Mesendoderm (in vitro differentiated cells): ENCODE data around the gene AGAP6.
"Not testable (repeated sequence)": the region's sequence is repeated elsewhere in the genome, so short reads cannot be mapped to it uniquely, and the experiment has no call there.

Experiments
- DNase-seq: peaks from one replicate; pipeline ENCODE4 v3.0.0; 2013
- H2AK5ac ChIP-seq: 2 replicates; pipeline ENCODE4 v1.6.1; 2013; ENCODE audit warnings: low read length, inconsistent platforms
- H2BK120ac ChIP-seq: 2 replicates; pipeline ENCODE4 v1.6.1; 2013; ENCODE audit warnings: low read depth, mild to moderate bottlenecking, low read length, moderate library complexity, mixed read lengths
- H2BK15ac ChIP-seq: replicated peaks from 2 replicates; pipeline ENCODE4 v1.6.1; 2013; ENCODE audit warnings: low read depth, mild to moderate bottlenecking, moderate library complexity
- H2BK5ac ChIP-seq: 2 replicates; pipeline ENCODE4 v1.6.1; 2013; ENCODE audit warnings: low read length, inconsistent platforms
- H3K18ac ChIP-seq: 2 replicates; pipeline ENCODE4 v1.6.1; 2013; ENCODE audit warnings: mild to moderate bottlenecking, low read length, mixed read lengths
- H3K23ac ChIP-seq: one replicate; pipeline ENCODE4 v1.6.1; 2013; ENCODE audit warnings: low read length
- H3K27ac ChIP-seq: 2 replicates; pipeline ENCODE4 v1.5.1; 2013; ENCODE audit warnings: low read depth, mild to moderate bottlenecking, inconsistent platforms, low read length, moderate library complexity
- H3K27me3 ChIP-seq: 2 replicates; pipeline ENCODE4 v1.6.1; 2013; ENCODE audit warnings: low read length, control low read depth, mild to moderate bottlenecking, inconsistent platforms; ENCODE audit not compliant: insufficient read depth, poor library complexity
- H3K36me3 ChIP-seq: 2 replicates; pipeline ENCODE4 v1.6.1; 2013; ENCODE audit warnings: low read length, inconsistent platforms; ENCODE audit not compliant: control insufficient read depth, insufficient read depth
- H3K4ac ChIP-seq: one replicate; pipeline ENCODE4 v1.6.1; 2013; ENCODE audit warnings: low read depth, mild to moderate bottlenecking, low read length, moderate library complexity
- H3K4me1 ChIP-seq: 2 replicates; pipeline ENCODE4 v1.6.1; 2013; ENCODE audit warnings: low read depth, low read length, inconsistent platforms; ENCODE audit not compliant: control insufficient read depth
- H3K4me2 ChIP-seq: 2 replicates; pipeline ENCODE4 v1.6.1; 2013; ENCODE audit warnings: low read length
- H3K4me3 ChIP-seq: 2 replicates; pipeline ENCODE4 v1.5.1; 2013; ENCODE audit warnings: mild to moderate bottlenecking, low read length
- H3K56ac ChIP-seq: one replicate; pipeline ENCODE4 v1.6.1; 2013; ENCODE audit warnings: low read length
- H3K79me1 ChIP-seq: 2 replicates; pipeline ENCODE4 v1.6.1; 2013; ENCODE audit warnings: low read length, inconsistent platforms
- H3K79me2 ChIP-seq: 2 replicates; pipeline ENCODE4 v1.6.1; 2013; ENCODE audit warnings: mild to moderate bottlenecking, low read length; ENCODE audit not compliant: control insufficient read depth, insufficient read depth
- H3K9ac ChIP-seq: 2 replicates; pipeline ENCODE4 v1.6.1; 2013; ENCODE audit warnings: low read length, inconsistent platforms
- H4K5ac ChIP-seq: one replicate; pipeline ENCODE4 v1.6.1; 2013; ENCODE audit warnings: low read length
- H4K8ac ChIP-seq: one replicate; pipeline ENCODE4 v1.6.1; 2013; ENCODE audit warnings: low read depth, mild to moderate bottlenecking, control low read depth, low read length, moderate library complexity
- WGBS: extraction: QIAGEN DNeasy Blood & Tissue Kit; methylation state at CpG from one replicate; pipeline ENCODE4 v1.1.7; 2013; ENCODE audit warnings: low lambda C conversion rate, missing lambda C conversion rate; ENCODE audit not compliant: insufficient coverage; ENCODE audit errors: extremely low coverage; 5-methylcytosine and 5-hydroxymethylcytosine counted together

The AGAP6 gene

DNA sequence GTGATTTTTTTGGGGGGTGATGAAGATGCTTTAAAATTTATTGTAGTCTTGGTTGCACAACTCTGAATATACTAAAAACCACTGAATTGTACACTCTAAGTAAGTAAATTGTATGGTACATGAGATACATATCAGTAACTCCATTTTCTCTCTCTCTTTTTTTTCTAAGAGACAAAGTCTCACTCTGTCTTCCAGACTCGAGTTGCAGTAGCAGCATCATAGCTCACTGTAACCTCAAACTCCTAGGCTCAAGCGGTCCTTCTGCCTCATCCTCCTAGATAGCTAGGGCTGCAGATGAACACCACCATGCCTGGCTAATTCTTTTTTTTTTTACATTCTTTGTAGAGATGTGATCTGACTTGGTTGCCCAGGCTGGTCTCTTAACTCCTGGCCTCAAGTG is 39.5 kb upstream of the AGAP6 start:
- not testable (repeated sequence) for H2BK15ac ChIP-seq, H2AK5ac ChIP-seq, H3K4me3 ChIP-seq, H3K18ac ChIP-seq, H3K23ac ChIP-seq, H3K4me1 ChIP-seq, H3K36me3 ChIP-seq, H2BK5ac ChIP-seq, H3K27ac ChIP-seq, H3K79me1 ChIP-seq, H3K9ac ChIP-seq, H4K5ac ChIP-seq, H2BK120ac ChIP-seq, H3K4ac ChIP-seq, H3K27me3 ChIP-seq, H3K4me2 ChIP-seq, H3K56ac ChIP-seq, DNase-seq, H3K79me2 ChIP-seq, H4K8ac ChIP-seq
- WGBS, result no CpG with 5 or more reads among the region's 2 CpGs

DNA sequence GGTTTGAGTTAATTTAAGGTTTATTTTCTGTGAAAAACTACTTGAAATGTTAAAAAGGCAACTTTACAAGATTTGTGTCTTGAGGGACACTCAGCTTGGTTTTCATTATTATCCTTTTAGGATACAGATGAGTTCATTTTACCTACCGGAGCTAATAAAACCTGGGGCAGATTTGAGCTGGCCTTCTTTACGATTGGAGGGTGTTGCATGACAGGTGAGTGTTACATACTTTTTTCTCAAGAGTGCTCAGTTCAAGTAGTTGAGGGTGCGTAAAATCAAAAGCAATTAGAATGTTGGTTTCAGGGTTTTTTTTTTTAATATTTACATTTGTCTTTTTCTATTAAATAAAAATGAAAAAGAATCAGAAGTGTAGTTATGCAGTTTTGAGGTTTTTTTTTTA is 36.2 kb upstream of the AGAP6 start:
- H2BK15ac ChIP-seq, H3K79me2 ChIP-seq, H3K56ac ChIP-seq, H3K9ac ChIP-seq, H4K8ac ChIP-seq, H3K4me1 ChIP-seq, H2BK120ac ChIP-seq, H3K23ac ChIP-seq, H3K27ac ChIP-seq, H3K18ac ChIP-seq, H4K5ac ChIP-seq, H3K4me3 ChIP-seq, H2AK5ac ChIP-seq, H3K4ac ChIP-seq, H3K27me3 ChIP-seq, H2BK5ac ChIP-seq, H3K79me1 ChIP-seq, DNase-seq, H3K36me3 ChIP-seq, H3K4me2 ChIP-seq: not testable (repeated sequence)
- no CpG with 5 or more reads among the region's 3 CpGs for WGBS

- not testable (repeated sequence) for H2BK120ac ChIP-seq, H3K4ac ChIP-seq, H3K27ac ChIP-seq, H3K36me3 ChIP-seq, H3K4me2 ChIP-seq, H3K56ac ChIP-seq, H4K8ac ChIP-seq, H3K4me3 ChIP-seq, H3K27me3 ChIP-seq, H2BK15ac ChIP-seq, H3K23ac ChIP-seq, H3K4me1 ChIP-seq, H2AK5ac ChIP-seq, H3K79me1 ChIP-seq, H3K9ac ChIP-seq, H3K79me2 ChIP-seq, H2BK5ac ChIP-seq, DNase-seq, H4K5ac ChIP-seq, H3K18ac ChIP-seq
- no CpG with 5 or more reads among the region's 3 CpGs for WGBS
Observed at GRCh38 chr10:49953122-49953521, 35.1 kb upstream of the AGAP6 start.

GRCh38 chr10:49970331-49970857 is 17.8 kb upstream of the AGAP6 start:
- not testable (repeated sequence) for H3K27ac ChIP-seq, H3K4me1 ChIP-seq

GRCh38 chr10:49971466-49971865 is 16.7 kb upstream of the AGAP6 start:
- H3K23ac ChIP-seq, DNase-seq, H3K4me3 ChIP-seq, H4K8ac ChIP-seq, H3K4ac ChIP-seq, H2BK120ac ChIP-seq, H3K4me2 ChIP-seq, H3K27me3 ChIP-seq, H2BK15ac ChIP-seq, H3K36me3 ChIP-seq, H3K79me1 ChIP-seq, H2AK5ac ChIP-seq, H3K56ac ChIP-seq, H3K27ac ChIP-seq, H3K9ac ChIP-seq, H4K5ac ChIP-seq, H3K4me1 ChIP-seq, H3K79me2 ChIP-seq, H3K18ac ChIP-seq, H2BK5ac ChIP-seq: not testable (repeated sequence)
- WGBS, result no CpG with 5 or more reads among the region's 2 CpGs

More at GRCh38 chr10:49970331-49970857, 17.8 kb upstream of the AGAP6 start:
- H3K56ac ChIP-seq, H3K4me2 ChIP-seq, H2BK120ac ChIP-seq, H3K36me3 ChIP-seq, H3K27me3 ChIP-seq, H3K9ac ChIP-seq, H3K18ac ChIP-seq, H3K4me3 ChIP-seq, H3K79me1 ChIP-seq, H3K23ac ChIP-seq, H4K5ac ChIP-seq, H2BK5ac ChIP-seq, H3K79me2 ChIP-seq, H2BK15ac ChIP-seq, H3K4ac ChIP-seq, H4K8ac ChIP-seq, H2AK5ac ChIP-seq, DNase-seq: not testable (repeated sequence)
- no CpG with 5 or more reads among the region's 37 CpGs for WGBS

DNA sequence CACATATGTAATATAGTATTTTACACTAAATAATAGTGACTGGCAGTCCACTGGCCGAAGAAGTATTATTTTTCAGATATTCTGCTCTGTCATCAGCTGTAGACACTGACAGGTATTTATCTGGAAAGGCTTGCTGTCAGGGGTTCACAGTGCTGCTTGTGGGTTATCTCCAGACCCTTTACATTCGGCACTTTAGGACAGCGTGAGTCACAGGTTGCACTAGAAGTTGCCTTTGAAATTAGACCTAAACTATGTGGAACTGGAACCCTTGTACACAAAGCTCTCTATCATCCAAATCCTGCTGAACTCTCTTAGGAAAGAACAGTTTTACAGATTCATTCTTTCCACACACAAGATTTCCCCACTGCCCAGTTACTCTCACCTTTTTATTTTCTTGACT is 16.1 kb upstream of the AGAP6 start:
- H3K4me3 ChIP-seq, H3K79me1 ChIP-seq, H3K9ac ChIP-seq, H3K27ac ChIP-seq, H3K18ac ChIP-seq, H2BK120ac ChIP-seq, H2BK15ac ChIP-seq, H2BK5ac ChIP-seq, H3K23ac ChIP-seq, H3K56ac ChIP-seq, H3K4me2 ChIP-seq, H3K27me3 ChIP-seq, H3K79me2 ChIP-seq, H2AK5ac ChIP-seq, H4K5ac ChIP-seq, H4K8ac ChIP-seq, DNase-seq, H3K36me3 ChIP-seq, H3K4ac ChIP-seq, H3K4me1 ChIP-seq: not testable (repeated sequence)
- no CpG with 5 or more reads among the region's 3 CpGs for WGBS
